HUES48 (cell line): Measurements from ENCODE around the gene NME4.
"Not testable (repeated sequence)": the region's sequence is repeated elsewhere in the genome, so short reads cannot be mapped to it uniquely, and the experiment has no call there.

Experiments used
- H3K27ac ChIP-seq: one replicate; pipeline ENCODE4 v1.7.0; 2013; ENCODE audit warnings: low read depth, low read length, inconsistent platforms
- H3K27me3 ChIP-seq: 2 replicates; pipeline ENCODE4 v1.6.1; 2013; ENCODE audit warnings: mild to moderate bottlenecking, low read length; ENCODE audit not compliant: control insufficient read depth, insufficient read depth
- H3K36me3 ChIP-seq: 2 replicates; pipeline ENCODE4 v1.6.1; 2013; ENCODE audit warnings: low read length; ENCODE audit not compliant: control insufficient read depth, insufficient read depth
- H3K4me1 ChIP-seq: 2 replicates; pipeline ENCODE4 v1.6.1; 2013; ENCODE audit warnings: mild to moderate bottlenecking, low read length; ENCODE audit not compliant: control insufficient read depth, insufficient read depth
- H3K4me3 ChIP-seq: 2 replicates; pipeline ENCODE4 v1.5.1; 2013; ENCODE audit warnings: mild to moderate bottlenecking, low read depth, low read length
- H3K9ac ChIP-seq: 2 replicates; pipeline ENCODE4 v1.6.1; 2013; ENCODE audit warnings: mild to moderate bottlenecking, low read depth, low read length, moderate library complexity
- H3K9me3 ChIP-seq: 2 replicates; pipeline ENCODE4 v1.6.1; 2013; ENCODE audit warnings: low read length; ENCODE audit not compliant: control insufficient read depth, insufficient read depth

The NME4 gene

DNA sequence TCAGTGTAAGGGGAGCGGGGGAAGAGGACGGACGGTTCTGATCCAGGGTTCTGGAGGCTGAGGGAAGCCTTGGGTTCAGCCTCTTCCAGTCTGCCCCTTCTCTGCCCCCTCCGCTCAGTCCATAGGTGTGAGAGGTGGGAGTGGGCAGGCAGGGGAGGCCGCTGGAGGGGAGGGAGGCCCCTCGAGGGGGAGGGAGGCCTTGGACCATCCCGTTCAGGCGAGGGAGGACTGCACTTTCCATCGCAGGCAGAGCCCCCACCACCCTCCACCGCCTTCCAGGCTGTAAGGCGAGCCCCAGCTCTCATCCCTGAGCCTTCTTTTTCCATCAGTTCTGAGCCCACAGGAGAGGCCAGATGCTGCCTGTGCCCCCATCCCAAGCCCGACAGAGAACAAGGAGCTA is 40.3 kb upstream of the NME4 start:
- no peak overlapping the region for H3K4me3 ChIP-seq
- H3K4me1 ChIP-seq: no peaks in the 10 kb centered on the region
- H3K9me3 ChIP-seq: no peaks in the 10 kb centered on the region
- no peak overlapping the region for H3K27ac ChIP-seq
- no peaks in the 10 kb centered on the region for H3K36me3 ChIP-seq
- H3K9ac ChIP-seq: no peak overlapping the region
- H3K27me3 ChIP-seq: no peaks in the 10 kb centered on the region

- Histone ChIP-seq H3K27ac (no peak overlapping the region), H3K9me3 (no peaks in the 10 kb centered on the region), H3K9ac (no peak overlapping the region)
Measured at GRCh38 chr16:359067-359763, 37.8 kb upstream of the NME4 start.

DNA sequence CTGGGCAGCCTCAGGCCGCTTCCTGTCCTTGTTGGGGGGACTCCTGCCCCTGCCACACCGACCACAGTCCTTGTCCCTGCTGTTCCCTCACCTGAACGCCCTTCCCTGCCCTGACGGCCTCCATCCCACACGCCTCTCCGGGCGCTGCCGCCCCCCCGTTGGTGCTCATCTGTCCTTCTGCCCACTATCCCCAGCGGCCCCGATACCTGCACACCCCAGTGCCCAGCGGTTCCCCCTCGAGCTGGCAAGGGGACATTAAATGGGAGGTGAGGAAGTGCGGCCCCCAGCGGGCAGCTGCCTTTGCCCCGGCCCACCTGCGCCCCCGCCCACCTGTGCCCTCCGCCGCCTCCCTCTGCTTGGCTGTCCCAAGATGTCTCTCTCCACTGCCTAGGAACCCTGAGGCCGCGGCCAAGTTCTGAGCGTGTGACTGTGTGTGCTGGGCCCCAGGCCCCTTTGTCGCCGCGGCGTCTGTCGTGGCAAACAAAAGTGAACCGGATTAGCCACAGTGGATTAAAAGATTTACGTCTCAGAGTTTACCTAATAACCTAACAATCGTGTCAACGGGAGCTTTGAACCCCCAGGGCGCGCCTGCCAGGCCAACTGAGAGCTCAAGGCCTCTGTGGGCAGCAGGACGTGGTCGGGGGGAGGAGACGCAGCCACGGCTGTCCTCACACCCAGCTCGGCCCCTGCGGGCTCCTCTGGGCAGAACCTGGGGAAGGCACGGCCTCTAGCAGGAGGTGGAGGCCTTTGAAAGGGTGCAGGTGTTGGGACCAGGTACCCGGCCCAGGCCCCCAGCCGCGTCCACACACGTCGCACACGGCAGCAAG is 36.9 kb upstream of the NME4 start:
- Histone ChIP-seq H3K9me3 (no peaks in the 10 kb centered on the region), H3K36me3 (no peaks in the 10 kb centered on the region), H3K4me1 (no peaks in the 10 kb centered on the region), H3K27ac (no peak overlapping the region), H3K27me3 (no peaks in the 10 kb centered on the region), H3K4me3 (no peak overlapping the region), H3K9ac (no peak overlapping the region)

More at GRCh38 chr16:359067-359763, 37.8 kb upstream of the NME4 start:
- H3K27me3 ChIP-seq: no peaks in the 10 kb centered on the region
- no peak overlapping the region for H3K4me3 ChIP-seq
- H3K36me3 ChIP-seq: no peaks in the 10 kb centered on the region
- H3K4me1 ChIP-seq: no peaks in the 10 kb centered on the region

- no peak overlapping the region for H3K9ac ChIP-seq
- no peaks in the 10 kb centered on the region for H3K9me3 ChIP-seq
- no peak overlapping the region for H3K4me3 ChIP-seq
- no peak overlapping the region for H3K27ac ChIP-seq
- no peaks in the 10 kb centered on the region for H3K4me1 ChIP-seq
- no peaks in the 10 kb centered on the region for H3K36me3 ChIP-seq
- H3K27me3 ChIP-seq: no peaks in the 10 kb centered on the region
Measured at GRCh38 chr16:360698-361336, 36.2 kb upstream of the NME4 start.

GRCh38 chr16:361341-361871 is 35.6 kb upstream of the NME4 start:
- H3K9ac ChIP-seq: no peak overlapping the region
- H3K36me3 ChIP-seq: peaks cover 3% of the 10 kb centered on the region; the same call in 1 of the 2 replicates
- H3K27me3 ChIP-seq: no peaks in the 10 kb centered on the region
- no peak overlapping the region for H3K4me3 ChIP-seq
- no peaks in the 10 kb centered on the region for H3K9me3 ChIP-seq
- no peaks in the 10 kb centered on the region for H3K4me1 ChIP-seq
- H3K27ac ChIP-seq: no peak overlapping the region

- H3K27ac ChIP-seq: no peak overlapping the region
- no peak overlapping the region for H3K4me3 ChIP-seq
- H3K36me3 ChIP-seq: peaks cover 10% of the 10 kb centered on the region
- H3K4me1 ChIP-seq: no peaks in the 10 kb centered on the region
- no peaks in the 10 kb centered on the region for H3K27me3 ChIP-seq
- no peak overlapping the region for H3K9ac ChIP-seq
- no peaks in the 10 kb centered on the region for H3K9me3 ChIP-seq
Measured at GRCh38 chr16:361872-362701, 34.9 kb upstream of the NME4 start.

DNA sequence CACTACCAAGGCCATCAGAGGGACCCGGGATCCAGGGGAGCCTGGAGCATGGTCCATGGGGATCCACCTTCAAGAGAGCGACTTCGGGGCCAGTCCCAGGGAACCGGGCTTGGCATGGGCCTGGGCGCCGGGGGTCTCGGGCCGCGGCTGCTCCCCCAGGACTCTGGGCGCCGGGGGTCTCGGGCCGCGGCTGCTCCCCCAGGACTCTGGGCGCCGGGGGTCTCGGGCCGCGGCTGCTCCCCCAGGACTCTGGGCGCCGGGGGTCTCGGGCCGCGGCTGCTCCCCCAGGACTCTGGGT is 34.3 kb upstream of the NME4 start:
- not testable (repeated sequence) for H3K4me3 ChIP-seq, H3K27me3 ChIP-seq, H3K9ac ChIP-seq, H3K4me1 ChIP-seq, H3K9me3 ChIP-seq, H3K27ac ChIP-seq
- H3K36me3 ChIP-seq: peaks cover 16% of the 10 kb centered on the region

DNA sequence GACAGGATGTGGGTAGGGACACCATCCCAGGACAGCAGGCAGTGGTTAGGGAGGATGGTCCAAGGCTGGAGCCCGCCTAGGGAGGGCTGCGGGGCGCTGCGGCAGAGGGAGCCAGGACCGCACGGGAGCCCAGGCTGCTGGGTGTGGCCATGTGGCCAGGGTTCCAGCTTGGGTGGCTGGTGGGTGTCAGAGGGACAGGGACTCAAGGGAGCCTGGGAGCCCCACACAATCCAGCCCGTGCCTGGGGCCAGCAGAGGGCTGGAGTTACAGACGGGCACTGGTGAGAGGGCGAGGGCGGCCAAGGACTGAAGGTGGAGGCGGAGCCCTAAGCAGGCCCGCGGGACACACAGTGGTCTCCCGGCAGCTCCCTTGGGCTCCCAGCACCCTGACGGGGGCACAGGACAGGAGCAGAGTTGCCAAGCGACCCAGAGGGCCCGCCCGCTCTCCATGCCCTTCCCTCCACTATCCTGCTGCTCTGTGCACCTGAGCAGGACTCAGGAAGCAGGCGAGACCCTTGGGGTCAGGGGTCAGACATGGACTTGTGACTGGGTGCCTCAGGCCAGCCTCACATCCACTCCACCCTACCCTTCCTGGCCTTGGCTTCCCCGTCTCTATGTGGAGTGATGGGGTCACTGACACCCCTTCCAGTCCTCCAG is 33.8 kb upstream of the NME4 start:
- Histone ChIP-seq H3K27ac (no peak overlapping the region), H3K4me1 (no peaks in the 10 kb centered on the region), H3K9ac (no peak overlapping the region)

GRCh38 chr16:363766-364490 is 33.1 kb upstream of the NME4 start:
- peaks cover 29% of the 10 kb centered on the region for H3K36me3 ChIP-seq
- H3K27me3 ChIP-seq: no peaks in the 10 kb centered on the region
- no peaks in the 10 kb centered on the region for H3K4me1 ChIP-seq
- H3K9me3 ChIP-seq: no peaks in the 10 kb centered on the region
- H3K9ac ChIP-seq: no peak overlapping the region
- no peak overlapping the region for H3K27ac ChIP-seq
- H3K4me3 ChIP-seq: no peak overlapping the region

More for the DNA sequence above, 33.8 kb upstream of the NME4 start:
- Histone ChIP-seq H3K36me3 (peaks cover 22% of the 10 kb centered on the region), H3K9me3 (no peaks in the 10 kb centered on the region), H3K27me3 (no peaks in the 10 kb centered on the region), H3K4me3 (no peak overlapping the region)
